Fibroblast of skin of back (primary cell): ENCODE measurements around the gene EPS15.

Experiments
- DNase-seq: peaks from one replicate; pipeline ENCODE4 v3.0.0-alpha.2; 2013

The EPS15 gene

GRCh38 chr1:51313961-51314777 is 204.9 kb downstream of the EPS15 start:
- peak; percentile 53 for DNase-seq

- DNase-seq, result no peak
These were observed 205.7 kb downstream of the EPS15 start for GRCh38 chr1:51313268-51313852.

- DNase-seq, result no peak
These were observed 206.3 kb downstream of the EPS15 start for GRCh38 chr1:51312718-51313117.

GRCh38 chr1:51311826-51312225 is 207.2 kb downstream of the EPS15 start:
- no peak for DNase-seq

GRCh38 chr1:51310871-51311613 is 208.0 kb downstream of the EPS15 start:
- no peak for DNase-seq

- DNase-seq, result no peak
These were observed 209.8 kb downstream of the EPS15 start for GRCh38 chr1:51309291-51309690.

- DNase-seq, result no peak
These were observed 210.4 kb downstream of the EPS15 start for GRCh38 chr1:51308636-51309035.

GRCh38 chr1:51306950-51307349 is 212.1 kb downstream of the EPS15 start:
- no peak for DNase-seq

GRCh38 chr1:51305371-51305823 is 213.7 kb downstream of the EPS15 start:
- DNase-seq, result no peak

GRCh38 chr1:51304360-51304759 is 214.7 kb downstream of the EPS15 start:
- DNase-seq, result no peak
